ENCODE results near the gene AFF3.

AFF3 gene

GRCh38 chr2:99808361-99809200, 333.8 kb downstream of the AFF3 start:
- TF ChIP-seq CTCF (IDR thresholded peaks at IDR 0.05; ENCODE audit: low read depth, low read length) = no peak
- no peak for DNase-seq (ENCODE audit: extremely low read depth, low read depth)

GRCh38 chr2:99806758-99807157, 335.6 kb downstream of the AFF3 start:
- TF ChIP-seq CTCF (IDR thresholded peaks at IDR 0.05; ENCODE audit: low read depth, low read length) = no peak
- DNase-seq (ENCODE audit: extremely low read depth, low read depth) = peak; percentile 7

GRCh38 chr2:99805930-99806476, 336.4 kb downstream of the AFF3 start:
- TF ChIP-seq CTCF (IDR thresholded peaks at IDR 0.05; ENCODE audit: low read depth, low read length) = no peak
- no peak for DNase-seq (ENCODE audit: extremely low read depth, low read depth)

GRCh38 chr2:99803846-99804245, 338.5 kb downstream of the AFF3 start:
- no peak for DNase-seq (ENCODE audit: extremely low read depth, low read depth)
- no peak for TF ChIP-seq CTCF (IDR thresholded peaks at IDR 0.05; ENCODE audit: low read depth, low read length)

GRCh38 chr2:99802734-99803133, 339.7 kb downstream of the AFF3 start:
- no peak for DNase-seq (ENCODE audit: extremely low read depth, low read depth)
- TF ChIP-seq CTCF (IDR thresholded peaks at IDR 0.05; ENCODE audit: low read depth, low read length) = no peak

- TF ChIP-seq CTCF (IDR thresholded peaks at IDR 0.05; ENCODE audit: low read depth, low read length) = no peak
- no peak for DNase-seq (ENCODE audit: extremely low read depth, low read depth)
Measured at GRCh38 chr2:99801327-99801901, 341.0 kb downstream of the AFF3 start.

- DNase-seq (ENCODE audit: extremely low read depth, low read depth) = no peak
- TF ChIP-seq CTCF (IDR thresholded peaks at IDR 0.05; ENCODE audit: low read depth, low read length) = no peak
Measured at GRCh38 chr2:99797475-99797874, 344.9 kb downstream of the AFF3 start.

Data from AG09319 (cell line).